Posterior cingulate gyrus (tissue), 11 donors: Measurements from ENCODE around the gene FASN.
A peak's percentile ranks its signal among the peaks of the same experiment; 100 is the strongest.

ENCODE experiments used
- DNase-seq, 10 donors: peaks; one replicate each; pipeline versions ENCODE4 v3.0.0 to v3.0.0-alpha.2; 2020 to 2021; ENCODE audit warnings: mixed read lengths in 3 of 10
- intact Hi-C: fragments of 100-400 bp; cut with DNase I; formaldehyde crosslinking; loops from one replicate; pipeline ENCODE4 v1.15.1; 2023

The FASN gene

GRCh38 chr17:82090549-82091263 lies 7.3 kb downstream of the FASN start:
- intact Hi-C loops = no loop called here
- peak in 1 of 10 donors; percentile 75 for DNase-seq

DNA sequence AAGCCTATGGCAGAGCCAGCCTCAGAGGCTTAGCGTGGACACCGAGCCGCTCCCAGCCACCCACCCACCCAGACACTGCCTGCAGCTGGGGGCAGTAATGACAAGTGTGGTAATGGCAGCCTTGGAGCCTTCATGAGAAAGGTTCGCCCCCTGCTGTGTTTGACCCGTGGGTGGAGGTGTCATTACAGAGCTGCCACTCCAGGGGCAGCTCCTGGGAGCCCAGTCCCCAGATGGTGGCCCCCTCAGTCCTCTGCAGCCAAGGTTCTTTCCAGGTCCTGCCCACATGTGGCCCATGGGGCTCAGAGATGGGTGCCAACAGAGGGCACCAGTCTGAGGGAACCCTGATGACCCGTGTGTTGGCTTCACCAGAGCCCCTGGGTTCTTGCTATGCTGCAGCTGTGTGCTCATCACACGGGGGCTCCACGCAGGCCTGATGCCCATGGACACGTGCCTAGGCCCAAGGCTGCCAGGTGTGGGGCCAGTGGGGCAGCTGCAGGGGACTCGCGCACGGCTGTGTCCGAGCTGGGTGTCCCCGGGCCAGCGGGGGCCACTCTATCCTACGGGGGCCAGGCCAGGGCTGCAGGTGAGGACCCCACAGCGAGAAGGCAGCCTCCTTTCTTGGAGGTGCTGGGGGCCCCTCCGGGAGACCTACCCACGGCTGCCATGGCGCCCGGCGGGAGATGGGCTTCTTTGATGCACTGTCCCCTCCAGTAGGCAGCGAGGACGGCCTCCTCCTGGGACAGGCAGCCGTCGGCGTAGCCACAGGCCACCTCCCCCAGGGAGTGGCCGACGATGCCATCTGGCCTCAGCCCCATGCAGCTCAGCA lies 8.1 kb downstream of the FASN start:
- intact Hi-C loops = no loop called here
- DNase-seq = no peak

DNA sequence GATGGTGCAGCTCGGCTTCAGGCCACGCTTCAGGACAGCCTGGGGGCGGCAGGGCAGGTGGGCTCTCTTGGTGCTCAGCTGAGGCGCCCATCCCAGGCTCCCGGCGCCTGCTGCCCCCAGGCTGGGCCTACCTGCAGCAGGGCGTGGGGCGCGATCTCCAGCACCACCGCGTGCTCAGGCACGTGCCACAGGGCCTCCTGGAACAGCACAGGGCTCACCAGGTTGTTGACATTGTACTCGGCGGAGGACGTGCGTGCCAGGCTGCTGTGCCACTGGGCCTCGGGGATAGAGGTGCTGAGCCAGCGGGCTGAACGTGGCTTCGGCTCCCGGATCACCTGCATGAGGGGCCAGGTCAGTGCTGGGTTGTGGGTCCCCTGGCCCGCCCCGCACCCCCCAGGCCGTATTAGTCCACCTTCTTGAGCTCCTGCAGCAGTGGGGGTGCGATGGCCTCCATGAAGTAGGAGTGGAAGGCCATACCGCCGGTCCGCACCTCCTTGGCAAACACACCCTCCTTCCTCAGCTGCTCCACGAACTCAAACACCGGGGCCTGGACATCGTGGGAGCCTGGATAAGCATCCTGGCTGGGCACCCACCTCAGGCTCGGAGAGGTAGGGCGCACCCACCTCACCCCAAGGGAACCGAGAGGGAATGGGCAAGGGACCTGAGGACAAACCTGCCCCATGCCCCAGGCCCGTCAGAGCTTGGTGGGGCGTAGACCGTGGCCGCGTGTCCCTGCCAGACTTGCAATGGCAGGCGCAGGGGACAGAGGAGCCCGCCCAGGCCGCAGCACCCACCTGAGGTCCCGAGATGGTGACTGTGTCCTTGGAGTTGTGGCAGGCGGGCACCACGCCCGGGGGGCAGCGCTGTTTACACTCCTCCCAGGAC lies 9.0 kb downstream of the FASN start:
- DNase-seq = no peak
- intact Hi-C loops = no loop called here

DNA sequence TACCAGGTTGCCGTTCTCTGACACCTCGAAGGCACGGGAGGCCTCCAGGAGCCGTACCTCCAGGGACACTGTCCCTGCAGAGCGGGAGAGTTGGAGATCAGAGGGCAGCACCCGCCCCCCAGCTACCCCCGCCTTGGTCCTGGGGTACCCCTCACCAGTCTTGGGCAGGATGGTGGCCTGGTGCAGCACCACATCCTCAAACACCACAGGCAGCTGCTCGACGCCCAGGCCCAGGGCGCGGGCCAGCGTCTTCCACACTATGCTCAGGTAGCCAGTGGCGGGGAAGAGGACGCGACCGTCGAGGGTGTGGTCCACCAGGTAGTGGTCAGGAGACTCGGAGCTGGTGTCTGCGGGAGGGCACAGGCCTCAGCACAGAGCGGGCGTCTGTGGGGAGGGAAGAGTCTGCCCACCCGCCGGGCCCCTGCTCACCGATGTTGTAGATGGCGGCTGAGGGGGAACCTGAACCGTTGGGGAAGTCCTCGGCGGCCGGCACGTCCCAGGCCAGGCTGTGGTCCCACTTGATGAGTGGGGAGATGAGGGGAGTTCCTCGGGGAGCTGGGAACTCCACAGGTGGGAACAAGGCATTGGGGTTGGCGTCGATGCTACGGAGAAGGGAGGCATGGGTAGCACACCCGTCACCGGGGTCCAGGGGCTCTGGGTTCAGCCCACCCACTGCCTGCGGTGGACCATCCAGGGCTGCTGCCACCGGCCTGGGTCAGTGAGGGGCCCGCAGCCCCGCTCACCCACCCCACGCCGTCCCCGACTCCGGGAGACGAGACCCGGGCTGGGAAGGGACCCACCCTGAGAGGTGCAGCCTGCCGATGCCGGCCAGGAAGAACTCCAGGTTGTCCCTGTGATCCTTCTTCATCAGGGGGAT lies 9.8 kb downstream of the FASN start:
- intact Hi-C loops = no loop called here
- DNase-seq = no peak

DNA sequence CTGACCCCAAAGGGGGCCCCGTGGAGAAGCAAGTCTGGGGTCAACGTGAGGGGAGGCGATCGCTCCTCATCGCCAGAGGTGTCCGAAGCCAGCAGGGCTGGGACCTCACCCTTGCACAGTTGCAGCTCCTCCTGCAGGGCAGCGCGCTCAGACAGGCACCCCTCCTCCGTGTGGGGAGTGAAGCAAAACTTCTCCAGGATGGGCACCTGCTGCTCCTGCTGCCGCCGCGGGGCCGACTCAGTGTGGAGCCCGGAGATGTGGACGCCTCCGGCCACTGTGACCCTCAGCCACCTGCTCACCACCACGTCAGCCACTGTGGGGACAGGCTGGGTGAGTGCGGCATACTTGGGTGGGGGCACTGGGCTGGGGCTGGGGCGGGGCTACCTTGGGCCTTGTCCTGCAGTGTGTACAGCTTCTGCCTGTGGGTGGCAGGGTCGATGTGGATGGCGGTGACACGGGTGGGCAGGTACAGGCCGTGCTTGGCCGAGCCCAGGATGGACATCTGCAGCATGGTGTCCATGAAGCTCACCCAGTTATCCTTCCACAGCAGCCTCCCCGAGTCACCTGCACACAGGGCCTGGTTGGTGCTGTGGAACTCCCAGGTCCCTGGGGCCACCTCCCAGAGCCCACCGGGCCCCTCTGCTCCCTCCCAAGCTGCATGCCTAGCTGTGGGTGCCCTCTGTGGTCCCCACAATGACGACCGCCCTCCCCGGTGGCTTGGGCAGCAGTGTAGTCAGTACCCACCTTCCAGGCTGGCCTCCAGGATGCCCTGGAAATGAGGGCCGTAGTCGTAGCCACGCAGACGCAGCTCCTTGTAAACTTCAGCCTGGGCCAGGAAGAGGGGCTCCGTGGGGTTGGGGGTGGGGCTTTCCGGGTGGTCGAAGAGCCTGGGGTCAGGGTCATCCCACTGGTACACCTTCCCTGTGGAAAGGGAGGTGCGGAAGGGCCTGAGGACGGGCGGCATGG lies 10.8 kb downstream of the FASN start:
- no peak for DNase-seq
- intact Hi-C loops = no loop called here

DNA sequence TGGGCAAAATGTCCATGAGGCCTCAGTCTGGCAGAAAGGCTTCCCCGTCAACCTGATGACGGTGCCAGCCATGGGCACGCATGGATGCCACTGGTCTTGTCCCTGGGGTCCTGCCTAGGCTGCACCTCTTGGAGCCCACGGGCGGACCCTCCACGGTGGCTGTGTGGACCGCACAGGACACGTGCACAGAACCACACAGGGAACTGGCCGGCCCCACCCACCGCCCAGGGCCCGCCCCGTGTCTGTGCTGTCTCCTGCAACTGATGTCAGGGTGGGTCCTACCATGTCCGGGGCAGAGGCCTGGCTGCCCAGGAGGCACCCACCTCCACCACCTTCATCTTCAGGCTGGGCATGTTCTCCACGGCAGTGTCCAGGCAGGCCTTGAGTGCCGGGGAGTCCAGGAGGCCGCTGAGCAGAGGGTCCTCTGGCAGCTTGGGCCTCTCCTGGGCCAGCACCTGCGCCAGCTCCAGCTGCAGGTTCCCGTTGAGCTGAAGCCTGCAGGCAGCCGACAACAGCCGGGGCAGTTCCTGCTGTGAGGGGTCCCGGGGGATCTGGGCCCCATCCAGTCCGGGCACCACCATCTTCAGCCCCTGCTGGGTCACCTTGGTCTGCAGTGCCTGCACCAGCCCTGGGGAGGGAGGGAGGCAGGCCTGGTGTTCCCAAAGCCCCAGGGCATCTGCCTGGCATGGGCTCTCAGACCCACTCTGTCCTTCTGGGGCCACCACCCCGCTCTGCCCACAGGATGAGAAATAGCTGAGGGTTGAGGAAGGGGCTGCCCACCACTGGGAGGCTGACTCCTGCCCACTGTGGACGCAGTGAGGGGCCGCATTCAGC lies 11.9 kb downstream of the FASN start:
- intact Hi-C loops = no loop called here
- no peak for DNase-seq

DNA sequence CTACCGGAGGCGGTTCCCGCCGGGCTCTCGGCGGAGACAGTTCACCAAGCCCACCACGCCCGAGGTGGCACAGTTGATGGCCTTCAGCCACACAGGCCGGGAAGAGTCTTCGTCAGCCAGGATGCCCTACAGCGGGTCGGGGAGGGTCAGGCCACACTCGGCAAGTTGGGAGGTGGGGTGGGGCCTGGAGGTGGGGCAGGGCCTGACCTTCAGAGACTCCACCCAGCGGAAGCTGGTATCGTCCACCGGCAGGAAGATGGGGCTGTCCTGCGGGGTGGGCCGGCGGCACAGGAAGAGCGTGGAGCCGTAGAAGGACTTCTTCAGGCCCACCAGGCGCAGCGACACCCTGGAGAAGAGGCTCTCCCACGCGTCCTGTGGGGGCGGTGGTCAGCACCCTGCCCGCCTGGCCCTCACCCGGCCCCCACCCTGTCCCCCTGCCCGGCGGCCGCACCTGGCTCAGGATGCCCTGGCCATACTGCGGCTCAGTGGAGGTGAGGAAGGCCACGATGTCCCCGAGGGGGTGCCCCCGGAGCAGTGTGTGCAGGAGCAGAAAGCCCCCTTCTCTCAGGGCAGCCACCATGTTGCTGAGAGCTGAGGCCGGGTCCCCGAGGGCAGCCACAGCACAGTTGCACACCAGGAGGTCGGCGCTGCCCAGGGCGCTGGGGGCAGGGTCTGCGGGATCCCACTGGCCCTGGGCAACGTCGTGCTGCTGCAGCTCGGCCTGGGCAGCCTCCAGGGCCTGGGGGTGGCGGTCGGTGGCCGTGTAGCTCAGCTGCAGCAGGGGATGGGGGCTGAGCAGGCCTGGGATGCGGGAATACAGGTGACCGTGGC lies 12.8 kb downstream of the FASN start:
- no peak for DNase-seq
- intact Hi-C loops = no loop called here

DNA sequence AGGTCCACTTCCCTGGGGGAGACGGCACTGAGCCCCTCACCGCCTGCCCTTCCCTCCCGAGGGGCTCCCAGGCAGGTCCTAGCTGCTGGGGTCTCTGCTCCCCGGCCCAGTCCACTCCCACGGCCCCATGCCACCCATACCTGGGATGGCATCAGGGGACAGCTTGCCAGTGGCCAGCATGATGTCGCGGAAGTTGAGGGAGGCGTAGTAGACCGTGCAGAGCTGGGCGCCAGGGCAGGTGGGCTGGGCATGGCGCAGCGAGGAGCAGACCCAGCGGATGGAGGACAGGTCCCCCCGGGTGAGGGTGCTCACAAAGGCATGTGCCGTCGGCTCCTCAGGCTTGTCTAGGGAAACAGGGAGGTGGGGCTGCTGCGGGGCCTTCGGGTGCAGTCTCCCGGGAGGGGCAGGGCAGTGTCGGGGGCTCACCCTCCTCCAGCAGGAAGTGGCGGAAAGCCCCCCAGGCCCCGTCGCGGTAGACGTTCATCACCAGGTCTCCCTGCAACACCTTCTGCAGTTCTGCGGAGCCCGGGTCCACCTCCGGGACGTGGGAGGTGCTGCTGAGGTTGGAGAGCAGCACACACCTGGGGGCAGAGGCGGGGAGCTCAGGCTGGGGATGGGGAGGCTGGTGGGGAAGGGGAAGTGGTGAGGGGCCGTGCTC lies 13.5 kb downstream of the FASN start:
- DNase-seq = no peak
- intact Hi-C loops = no loop called here

DNA sequence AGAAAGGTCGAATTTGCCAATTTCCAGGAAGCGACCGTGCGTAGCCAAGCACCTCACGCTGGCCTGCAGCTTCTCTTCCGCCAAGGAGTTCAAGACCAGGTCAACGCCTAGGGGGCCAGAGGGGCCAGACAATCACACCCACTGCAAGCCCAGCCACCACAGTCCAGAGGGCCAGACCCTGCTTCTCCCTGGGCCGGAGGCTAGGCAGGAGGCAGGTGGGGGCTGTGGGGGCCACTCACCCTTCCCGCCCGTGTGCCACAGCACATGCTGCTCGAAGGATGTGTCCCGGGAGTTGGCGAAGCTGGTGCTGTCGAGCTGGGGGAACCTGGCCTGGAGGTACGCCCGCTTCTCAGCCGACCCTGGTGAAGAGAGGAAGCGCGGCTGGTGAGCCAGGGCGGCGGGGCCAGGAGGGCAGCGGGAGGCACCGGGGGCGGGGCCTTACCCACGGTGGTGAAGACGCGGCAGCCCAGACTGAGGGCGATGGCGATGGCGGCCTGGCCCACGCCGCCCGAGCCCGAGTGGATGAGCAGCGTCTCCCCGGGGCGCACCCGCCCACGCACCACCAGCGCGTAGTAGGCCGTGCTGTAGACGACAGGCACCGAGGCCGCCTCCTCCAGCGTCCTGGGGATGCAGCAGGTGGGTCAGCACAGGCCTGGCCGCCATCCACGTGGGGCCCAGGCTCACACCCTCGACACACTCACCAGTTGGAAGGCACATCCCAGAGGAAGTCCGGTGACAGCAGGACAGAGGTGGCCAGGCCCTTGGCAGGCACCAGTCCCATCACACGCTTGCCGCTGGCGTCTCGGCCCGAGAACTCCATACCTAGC lies 14.3 kb downstream of the FASN start:
- DNase-seq = no peak
- intact Hi-C loops = no loop called here

- intact Hi-C loops = no loop called here
These were observed 15.0 kb downstream of the FASN start for GRCh38 chr17:82083009-82083408.

DNA sequence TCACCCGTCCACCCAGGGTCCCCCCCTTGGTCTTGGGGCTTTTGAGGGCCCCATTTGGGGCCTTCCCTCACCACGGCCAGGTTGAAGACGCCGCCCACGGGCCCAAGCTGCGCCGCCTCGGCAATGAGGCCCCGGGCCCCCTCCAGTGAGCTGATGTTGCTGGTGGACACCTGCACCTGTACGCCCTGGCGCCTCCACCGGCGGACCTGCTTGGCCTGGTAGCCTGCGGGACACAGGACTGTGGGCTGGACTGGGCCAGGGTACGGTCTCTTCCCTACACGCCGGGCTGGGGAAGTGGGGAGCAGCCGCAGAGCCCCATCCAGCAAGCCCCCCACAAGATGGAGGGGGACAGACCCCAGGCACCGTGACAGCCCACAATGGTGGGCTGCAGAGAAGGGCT lies 15.6 kb downstream of the FASN start:
- intact Hi-C loops = no loop called here
- no peak for DNase-seq

More at GRCh38 chr17:82083009-82083408, 15.0 kb downstream of the FASN start:
- no peak for DNase-seq

- intact Hi-C loops = no loop called here
- DNase-seq = no peak
These were observed 16.1 kb downstream of the FASN start for GRCh38 chr17:82081966-82082365.

DNA sequence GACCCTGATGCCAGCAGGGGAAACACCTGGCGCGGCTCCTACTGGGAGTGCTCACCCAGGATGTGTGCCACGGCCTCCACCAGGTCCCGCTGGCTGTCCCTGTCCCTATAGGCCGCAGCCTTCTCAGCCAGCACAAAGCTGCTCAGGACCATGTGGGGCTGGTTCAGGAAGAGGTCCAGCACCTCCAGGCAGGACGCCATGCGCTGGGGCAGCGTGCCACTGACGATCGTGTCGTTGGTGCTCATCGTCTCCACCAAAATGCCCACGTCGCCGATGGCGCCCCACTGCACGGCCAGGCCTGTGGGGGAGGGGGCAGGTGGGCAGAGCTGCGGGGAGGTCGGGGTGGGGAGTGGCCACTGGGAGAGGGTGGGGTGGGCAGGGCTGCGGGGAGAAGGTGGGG lies 16.5 kb downstream of the FASN start:
- intact Hi-C loops = no loop called here
- no peak for DNase-seq

GRCh38 chr17:82080789-82081464 lies 17.1 kb downstream of the FASN start:
- intact Hi-C loops = no loop called here

More at GRCh38 chr17:82080789-82081464, 17.1 kb downstream of the FASN start:
- no peak for DNase-seq
